OCI-M1 (cell line): ENCODE measurements around the gene RNF115.
"Not testable (repeated sequence)": the region's sequence is repeated elsewhere in the genome, so short reads cannot be mapped to it uniquely, and the experiment has no call there.

Source experiments
- DNase-seq: peaks from one replicate; lab custom pipeline; 2025; lab: John Stamatoyannopoulos, UW

RNF115 gene

DNA sequence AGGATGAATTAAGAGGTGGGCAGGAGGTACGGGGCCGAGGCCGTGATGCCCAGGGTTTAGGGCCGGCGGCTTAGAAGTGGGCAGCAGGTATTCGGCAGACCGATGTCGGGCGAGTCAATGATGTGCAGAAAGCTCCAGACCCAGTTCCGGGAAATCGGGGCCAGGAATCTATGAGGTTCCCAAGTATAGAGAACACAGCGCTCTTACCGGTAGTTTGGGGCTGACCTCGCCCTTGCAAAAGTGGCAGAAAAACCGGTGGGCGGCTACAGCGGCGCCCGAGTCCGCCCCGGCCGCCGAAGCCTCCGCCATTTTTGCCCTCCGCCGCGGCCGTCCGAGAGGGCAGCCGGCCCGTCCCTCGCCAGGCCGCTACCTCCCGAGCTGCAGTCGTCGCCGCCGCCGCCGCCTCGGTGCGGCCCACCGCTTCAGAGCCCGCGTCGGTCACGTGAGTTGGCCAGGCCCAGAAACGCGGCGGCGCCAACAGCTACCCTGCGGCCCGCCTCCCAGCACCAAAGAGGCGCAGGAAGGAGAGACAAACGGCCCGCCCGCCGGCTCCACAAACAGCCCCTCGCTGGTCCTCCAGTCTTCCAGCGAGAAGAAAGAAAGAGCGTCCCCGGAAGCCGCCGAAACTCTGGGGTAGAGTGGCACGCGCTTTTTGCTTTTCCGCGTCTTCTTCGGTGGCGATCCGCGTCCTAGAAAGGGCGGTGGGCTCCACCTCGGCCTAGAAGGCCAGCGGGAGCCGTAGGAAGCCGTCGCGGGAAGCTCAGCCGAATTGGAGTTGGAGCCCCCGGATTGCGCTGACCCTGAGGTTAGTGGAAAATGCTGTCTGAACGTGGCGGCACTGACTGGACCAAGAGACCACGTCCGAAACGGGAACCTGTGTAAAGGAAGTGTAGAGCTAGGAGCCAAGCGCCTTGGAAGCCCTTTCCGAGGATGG, at the start of gene RNF115, which contains the start of gene POLR3C:
Gene RNF115, minus strand, starts transcription at position 531 of the 934 bp plus-strand sequence. Its CDS starts 222 bp downstream, at position 309.
Gene POLR3C, plus strand, starts transcription at position 636 of the 934 bp plus-strand sequence. CDS start 1,577 bp downstream, outside the sequence.
- DNase-seq, result peak; percentile 98

DNA sequence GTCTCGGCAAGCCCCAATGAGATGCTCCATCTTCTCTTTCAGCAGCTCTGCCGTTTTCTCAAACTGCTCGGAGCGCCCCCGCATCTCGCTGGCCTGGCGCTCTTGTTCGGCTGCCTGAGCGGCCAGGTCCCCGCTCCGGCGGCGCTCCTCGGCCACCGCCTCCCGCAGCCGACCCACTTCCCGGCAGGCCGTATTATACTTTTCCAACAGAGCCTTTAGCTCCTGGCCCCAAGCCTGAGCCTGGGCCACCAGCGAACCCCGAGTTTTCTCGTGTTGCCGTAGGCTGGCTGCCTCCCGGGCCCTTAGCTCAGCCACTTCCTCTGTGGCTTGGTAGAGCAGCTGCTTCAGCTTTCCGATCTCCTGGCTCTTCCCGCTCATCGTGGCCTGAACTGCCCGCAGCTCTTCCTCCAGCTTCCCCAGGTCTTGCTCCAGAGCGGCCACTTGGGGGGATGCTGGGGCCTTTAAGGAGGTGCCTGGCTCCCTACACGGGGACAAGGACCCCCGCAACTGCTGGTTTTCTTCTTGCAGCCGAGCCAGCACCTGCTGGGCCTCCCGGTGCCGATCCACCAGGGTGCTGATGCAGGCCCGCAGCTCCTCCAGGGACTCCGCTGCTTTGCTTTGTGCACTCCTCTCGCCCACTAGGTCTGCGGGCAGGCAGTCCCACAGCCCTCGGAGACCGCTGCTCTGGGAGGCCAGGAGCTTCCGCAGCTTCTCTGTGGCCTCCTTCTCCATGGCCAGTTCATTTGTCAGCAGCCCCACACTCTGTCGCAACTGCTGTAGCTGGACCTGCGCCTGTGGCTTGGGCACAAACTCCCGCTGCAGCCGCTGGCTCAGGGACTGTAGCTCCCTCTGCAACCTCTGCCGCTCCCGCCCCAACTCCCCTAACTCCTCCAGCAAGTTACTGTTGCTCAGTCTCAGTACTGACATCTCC, 48.4 kb upstream of the RNF115 start:
- no peak for DNase-seq

DNA sequence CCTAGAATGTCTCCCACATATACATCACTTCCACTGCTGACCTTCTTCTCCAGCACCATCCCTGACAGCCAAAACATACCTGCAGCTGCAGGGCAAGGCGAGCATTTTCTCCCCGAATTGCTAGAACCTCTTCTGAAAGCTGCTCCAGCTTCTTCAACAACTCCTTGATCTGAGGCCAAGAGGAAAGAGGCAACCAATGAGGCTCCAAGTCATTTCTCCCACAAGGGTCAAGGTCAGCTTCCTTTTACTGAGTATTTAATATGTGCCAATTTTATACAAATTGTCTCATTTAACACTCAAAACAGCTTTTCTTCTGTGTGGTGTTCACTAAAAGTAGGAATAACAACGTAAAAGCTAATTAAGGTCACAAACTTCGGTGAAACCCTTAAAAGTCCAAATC, 44.3 kb upstream of the RNF115 start:
- DNase-seq, result no peak

DNA sequence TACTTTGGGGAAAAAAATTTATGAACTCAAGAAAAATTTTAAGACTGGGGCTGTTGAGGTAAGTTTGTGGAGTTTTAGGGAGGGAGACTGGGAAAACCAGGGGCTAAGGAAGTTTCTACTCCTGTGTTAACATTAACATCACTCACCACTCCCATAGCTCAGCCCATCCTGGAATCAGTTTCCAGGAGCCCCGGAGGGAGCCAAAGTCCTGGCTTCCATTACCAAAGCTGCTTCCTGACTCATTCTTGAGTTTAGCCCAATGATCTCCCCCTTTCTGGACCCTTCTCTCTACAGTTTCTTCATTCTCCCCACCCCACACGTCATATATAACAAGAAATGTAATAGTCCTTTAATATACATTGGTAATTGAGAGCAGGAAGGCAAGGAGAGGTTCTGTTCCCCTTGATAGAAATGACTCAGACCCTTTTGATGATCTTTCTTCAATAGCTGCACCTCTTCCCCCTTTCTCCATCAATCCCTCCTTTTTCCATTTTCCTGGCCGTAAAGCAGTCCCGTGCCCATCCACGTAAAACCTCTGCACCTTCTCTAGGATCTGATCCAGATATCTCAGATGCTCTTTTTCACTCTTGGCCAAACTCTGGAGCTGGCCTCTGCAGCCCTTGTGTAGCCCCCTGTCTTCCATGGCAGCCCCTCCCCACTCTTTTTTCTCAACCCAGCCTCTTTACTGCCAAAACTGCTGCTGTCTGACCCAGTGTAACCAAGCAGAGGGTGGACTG, 39.6 kb upstream of the RNF115 start:
- no peak for DNase-seq

DNA sequence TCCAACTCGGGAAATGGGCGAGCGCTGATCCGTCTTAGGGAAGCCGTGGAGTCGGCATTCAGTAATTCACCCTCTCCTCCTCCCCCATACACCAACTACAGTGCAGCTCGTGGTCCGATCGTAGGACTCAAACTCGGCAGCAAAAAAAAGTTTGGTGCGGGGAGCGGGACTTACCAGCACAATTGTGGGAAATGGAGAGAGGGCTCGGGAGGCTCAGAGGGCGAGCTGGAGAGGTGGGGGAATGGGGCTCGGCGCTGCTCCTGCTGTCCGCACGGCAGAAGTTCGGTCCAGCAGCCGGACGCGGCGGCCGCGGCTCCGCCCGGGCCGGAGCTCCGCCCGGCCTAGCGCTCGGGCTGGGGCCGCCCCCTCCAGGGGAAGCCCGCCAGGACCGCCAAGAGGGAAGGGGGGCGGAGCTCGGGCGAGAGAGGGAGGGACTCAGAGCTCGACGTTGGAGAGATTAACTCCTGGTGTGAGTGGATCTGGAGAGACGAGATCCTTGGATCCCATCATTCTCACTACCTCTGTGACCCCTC, 35.7 kb upstream of the RNF115 start:
- DNase-seq, result peak; percentile 88

DNA sequence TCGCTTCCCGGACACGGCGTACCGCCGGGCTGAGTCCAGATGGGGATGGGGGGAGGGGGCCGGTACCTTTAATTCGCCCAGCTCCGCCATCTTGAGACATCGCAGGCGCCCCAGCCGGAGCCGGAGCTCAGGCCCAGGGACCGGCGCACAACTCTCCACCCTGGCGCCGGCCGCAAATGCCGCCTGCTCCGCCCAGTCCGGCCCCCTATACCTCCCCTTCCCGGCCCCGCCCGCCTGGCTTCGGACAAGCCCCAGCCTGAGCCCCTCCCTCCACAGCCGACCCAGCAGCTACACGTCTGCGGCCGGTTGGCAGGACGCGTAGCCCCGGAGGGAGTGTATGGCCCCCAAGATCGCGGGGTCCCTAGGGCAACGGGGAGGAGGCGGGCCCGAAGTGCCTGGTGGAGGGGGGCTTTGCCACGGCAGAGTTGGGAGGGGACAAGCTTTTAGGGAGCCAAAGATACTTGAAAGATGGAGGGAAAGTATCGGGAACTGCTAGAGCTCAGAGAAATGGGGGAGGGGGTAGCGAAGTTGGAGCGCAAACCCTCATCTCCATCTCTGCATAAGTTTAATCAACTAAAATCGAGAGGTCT, 35.1 kb upstream of the RNF115 start, which contains the start of gene PIAS3:
Gene PIAS3, minus strand, starts transcription at position 181 of the 590 bp plus-strand sequence. Its CDS starts 91 bp downstream, at position 90.
- peak; percentile 95 for DNase-seq

DNA sequence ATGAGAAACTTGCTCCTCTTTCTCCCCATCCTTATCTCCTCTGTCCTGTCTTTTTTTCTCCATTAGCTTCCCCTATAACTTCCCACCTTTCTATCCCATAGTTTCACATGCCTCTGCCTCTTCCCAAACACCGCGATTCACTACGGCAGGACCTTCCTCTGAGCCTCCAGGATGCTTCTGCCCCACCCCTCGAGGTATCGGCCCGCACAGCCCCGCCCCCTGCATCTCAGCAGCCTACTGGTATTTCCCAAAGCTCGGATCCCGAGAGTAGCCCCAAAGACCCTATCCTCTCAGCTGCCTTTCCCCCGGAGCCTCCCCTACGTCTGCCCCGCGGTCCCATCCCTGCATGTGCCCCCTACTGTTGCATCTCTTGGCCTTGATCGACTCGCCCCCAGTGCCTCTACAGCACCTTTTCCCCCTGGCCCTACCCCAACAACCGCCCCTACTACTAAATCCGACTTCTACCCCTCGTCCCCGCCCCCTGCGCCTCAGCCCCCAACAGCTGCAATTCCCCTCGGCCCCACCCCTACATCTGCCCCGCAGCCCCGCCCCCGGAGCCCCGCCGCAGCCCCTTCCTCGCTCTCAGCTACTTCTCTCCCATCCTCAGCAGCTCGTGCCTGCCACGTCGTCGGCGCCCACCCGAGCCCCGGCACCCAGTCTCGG, 34.5 kb upstream of the RNF115 start:
- DNase-seq, result peak; percentile 61

DNA sequence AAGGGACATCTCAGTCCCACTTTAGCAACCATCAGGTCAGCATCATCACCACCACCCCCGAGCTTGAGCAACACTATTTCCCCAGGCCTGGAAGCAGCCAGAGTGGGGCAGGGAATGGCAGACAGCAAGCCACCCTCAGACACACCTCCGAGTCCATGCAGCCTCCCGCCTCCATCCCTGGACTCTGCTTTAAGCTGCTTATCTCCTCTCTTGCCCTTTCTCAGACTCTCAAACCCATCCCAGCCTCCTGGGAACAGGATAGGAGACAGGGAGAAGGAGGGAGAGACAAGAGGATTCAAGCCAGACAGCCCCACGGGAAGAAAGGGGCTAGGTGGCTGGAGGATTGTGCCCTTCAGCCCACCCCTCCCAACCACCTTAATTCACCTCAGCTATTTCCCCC, 33.3 kb upstream of the RNF115 start:
- DNase-seq, result no peak

DNA sequence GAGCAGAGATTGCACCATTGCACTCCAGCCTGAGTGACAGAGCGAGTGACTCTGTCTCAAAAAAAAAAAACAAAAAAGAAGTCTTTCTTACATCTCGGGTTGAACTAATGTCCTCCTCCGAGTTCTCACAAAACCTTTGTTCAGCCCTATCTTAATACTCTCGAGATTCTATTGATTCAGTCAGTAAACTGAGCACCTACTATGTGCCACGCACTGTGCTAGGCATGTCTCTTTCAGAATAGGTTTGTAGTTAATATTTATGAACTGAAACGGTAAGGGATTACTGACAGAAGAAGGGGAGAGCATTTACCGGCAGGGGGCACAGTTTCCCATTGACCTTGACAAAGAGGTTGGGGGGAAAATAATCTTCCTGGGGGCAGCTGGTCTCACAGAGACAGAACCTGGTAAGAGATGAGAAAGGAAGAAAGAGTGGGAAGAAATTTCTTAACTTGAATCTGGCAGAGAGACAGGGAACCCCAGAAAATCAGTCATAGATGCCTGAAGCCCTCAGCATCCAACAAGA, 31.6 kb upstream of the RNF115 start:
- DNase-seq, result no peak

DNA sequence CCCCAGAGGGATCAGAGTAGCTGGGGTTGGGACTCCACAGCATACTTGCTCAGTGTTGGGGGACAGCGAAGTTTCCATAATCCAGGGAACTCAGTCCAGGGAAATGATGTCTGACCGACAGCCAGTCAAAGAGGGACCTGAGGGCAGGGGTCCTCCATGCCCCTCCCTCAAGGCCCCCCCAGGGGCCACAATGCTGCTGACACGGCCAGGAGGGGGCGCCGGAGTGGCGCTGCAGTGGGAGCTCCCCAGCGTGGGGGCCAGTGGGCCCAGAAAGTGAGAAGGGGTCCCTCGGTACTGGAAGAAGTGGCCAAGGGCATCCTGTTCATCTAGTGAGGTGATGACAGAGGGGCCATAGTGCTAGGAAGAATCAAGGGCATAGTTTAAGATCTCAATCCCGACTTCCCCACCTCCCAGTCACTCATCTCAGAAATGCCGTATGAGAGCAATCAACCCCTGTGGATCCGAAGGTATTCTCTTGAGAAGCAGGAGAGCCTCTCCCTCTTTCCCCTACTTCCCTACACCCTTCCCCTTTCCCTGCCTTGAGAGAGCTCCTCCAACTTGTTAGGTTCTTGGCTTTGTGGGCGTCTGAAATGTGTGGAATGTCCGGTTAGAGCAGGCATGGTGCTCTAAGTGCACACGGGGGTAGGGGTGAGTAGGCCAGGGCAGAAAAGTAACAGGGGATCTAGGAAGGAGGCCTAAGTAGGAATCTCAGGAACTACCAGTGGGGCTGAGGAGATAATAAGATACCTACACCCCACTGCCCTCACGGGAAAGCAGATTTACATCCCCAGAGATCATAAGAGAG, 25.7 kb upstream of the RNF115 start:
- peak; percentile 22 for DNase-seq

DNA sequence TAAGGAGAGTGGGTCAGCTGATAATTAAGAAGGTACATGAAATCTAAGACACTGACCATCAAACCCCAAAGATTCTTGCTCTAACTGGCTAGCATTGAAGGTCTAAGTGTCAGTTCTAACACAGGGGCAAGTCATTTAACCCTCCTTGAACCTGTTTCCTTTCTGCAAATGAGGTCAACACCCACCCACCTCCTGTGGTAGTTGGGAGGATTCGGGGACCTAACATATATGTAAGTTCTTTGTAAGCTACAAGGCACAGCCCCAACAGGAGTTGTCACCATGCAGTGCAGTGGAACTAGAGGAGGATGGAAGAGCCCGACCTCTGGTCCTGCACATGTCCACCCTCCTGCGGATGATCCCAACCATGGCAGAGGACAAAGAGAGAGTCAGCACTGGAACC, 23.9 kb upstream of the RNF115 start:
- DNase-seq, result no peak

DNA sequence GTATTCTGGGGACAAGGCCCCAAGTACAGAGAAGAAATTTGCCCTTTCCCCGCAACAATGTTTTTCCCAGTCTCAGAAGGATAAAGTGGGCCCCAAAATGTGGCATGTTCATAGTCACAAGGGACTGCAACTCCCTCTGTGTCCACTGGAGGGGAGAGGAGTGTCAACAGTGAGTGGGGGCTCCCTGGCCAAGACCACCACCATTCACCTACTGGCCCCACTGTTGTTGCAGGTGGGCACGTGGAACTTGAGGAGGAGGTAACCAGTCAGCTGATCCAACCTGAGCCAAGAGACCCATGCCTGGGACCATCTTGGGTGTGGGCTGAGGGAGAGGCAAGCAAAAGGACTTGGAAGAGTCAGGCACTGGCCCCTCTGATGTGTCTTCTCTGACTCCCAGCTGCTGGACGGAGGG, 22.3 kb upstream of the RNF115 start:
- DNase-seq, result peak; percentile 74

DNA sequence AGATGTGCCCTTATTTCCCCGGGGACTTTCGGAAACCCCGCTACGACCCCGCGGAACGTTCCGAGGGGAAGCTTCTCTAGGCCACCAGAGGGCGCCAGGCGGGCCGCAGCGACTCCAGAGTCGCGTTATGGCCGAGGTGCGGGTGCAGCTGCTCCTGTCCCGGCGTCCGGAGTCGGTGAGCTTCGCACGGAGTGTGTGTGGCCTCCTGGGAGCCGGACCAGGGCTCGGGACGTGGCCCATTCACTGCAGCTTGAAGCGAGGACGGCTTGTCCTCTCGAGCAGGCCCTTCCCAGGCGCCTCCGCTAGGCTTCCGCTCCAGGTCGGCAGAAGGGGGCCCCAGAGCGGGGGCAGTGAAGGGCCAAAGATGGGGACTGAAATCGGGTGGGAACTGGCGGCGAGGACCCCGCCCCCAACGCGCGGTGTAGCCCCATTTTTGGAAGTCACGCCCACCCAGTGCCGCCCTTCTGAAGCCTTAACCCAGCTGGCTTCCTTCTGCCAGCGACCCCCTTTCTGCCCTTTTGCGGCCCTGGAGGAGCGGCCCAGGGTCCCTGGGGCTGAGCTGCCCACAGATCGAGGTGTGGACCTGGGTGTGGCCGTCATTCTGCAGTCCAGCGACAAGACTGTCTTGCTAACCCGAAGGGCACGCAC, 21.7 kb upstream of the RNF115 start, which contains the start of gene NUDT17:
Gene NUDT17, plus strand, starts transcription at position 117 of the 648 bp plus-strand sequence. Its CDS starts 11 bp downstream, at position 128.
- peak; percentile 89 for DNase-seq

DNA sequence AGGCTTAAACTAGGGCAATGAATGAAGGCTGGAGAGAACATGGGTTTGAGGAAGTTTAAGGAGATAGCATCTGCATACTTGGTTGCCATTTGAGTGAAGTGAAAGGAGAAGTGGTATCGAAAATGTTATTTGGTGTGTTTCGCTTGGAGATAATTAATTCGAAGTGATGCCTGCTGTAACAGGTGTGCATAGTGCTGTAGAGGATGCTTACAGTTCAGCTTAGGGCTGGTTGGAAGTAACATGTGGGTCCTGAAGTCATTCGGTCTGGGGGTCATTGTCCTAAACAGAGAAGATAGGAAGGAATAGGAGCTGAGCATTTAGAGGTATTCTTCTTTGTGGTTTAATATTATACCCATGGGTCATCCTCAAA, 21.2 kb upstream of the RNF115 start:
- peak; percentile 90 for DNase-seq

DNA sequence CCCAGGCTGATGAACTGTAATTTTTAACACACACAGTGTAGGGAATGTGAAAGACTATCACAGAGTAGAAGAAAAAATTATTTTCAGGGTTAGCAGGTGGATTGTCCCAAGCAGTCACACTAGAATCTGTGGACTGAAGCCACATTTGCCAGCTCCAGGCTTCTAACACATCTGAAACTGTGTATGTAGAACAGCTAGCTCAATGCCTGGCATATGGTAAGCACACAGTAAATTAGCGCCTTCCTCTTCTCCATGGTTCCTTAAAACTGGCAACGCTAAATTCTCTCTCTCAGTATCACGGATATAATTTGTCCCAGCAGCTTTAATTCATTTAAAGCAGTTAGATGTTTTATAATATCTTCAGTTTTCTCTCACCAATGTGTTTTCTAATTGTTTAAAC, 19.1 kb upstream of the RNF115 start:
- DNase-seq, result no peak

DNA sequence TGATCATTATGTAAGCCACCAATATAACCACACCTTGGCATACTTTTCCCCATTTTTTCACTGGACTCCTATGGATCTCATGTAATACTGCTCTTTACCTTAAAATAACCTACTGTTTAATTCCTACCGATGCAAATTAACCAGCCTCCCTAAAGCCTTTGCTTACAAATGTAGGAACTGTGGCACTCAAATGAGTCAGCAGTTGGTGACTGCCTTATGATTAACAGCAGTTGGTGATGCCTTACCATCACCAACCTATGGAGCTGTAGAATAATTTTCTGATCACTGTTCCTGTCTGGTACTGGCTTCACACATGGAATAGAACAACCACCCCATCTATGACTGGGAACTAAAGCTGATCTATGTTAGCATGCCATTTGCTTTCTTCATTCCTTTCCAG, 13.8 kb upstream of the RNF115 start:
- no peak for DNase-seq

DNA sequence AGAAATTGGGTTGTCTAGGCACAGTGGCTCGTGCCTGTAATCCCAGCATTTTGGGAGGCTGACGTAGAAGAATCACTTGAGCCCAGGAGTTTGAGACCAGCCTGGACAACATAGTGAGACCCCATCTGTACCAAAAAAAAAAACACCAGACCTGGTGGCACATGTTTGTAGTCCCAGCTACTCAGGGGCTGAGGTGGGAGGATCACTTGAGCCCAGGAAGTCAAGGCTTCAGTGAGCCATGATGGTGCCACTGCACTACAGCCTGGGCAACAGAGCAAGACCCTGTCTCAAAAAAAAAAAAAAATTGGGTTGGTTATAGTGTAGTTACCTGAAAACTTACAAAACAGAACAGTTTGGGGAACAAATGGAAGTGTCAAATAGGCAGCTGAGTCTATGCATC, 6.9 kb upstream of the RNF115 start:
- DNase-seq, result not testable (repeated sequence)

DNA sequence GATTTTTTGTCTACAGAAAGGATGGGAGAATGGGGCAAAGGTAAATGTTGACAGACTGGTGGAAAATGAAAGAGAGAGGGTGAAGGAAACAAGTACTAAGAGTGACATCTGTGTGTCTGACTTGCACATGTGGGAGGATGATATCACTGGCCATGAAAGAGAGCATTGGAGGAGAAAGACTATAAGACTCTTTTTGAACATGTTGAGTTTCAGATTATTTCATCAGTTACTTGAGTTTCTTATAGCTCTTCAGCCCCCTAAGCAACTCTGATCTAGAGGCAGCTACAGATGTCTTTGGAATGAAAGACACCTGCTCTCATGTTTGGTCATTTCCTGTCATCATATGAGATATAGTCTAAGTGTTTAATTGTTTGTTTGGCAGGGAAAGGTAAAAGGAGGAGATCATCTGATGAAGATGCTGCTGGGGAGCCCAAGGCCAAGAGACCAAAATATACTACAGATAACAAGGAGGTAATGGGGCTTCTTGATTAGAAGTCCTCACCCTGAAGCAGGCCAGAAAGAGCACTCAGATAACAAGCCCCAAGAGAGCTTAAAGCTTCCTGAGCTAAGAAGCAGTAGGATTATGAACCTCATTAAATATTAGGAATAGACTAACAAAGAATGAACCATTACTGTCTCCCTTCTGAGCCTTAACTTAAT, 4.6 kb upstream of the RNF115 start:
- peak; percentile 31 for DNase-seq
